GM12891 (cell line): ENCODE data around the gene THADA.

Experiments used
- PAX5 ChIP-seq: IDR thresholded peaks from 2 replicates; pipeline ENCODE4 v1.6.1; 2011; ENCODE audit warnings: low read length, moderate library complexity, mild to moderate bottlenecking; ENCODE audit not compliant: insufficient read depth, severe bottlenecking
- POLR2A ChIP-seq: IDR thresholded peaks from 2 replicates; pipeline ENCODE4 v1.6.1; 2011; ENCODE audit warnings: low read depth, low read length, control low read depth
- POLR2AphosphoS5 ChIP-seq: IDR thresholded peaks from 2 replicates; pipeline ENCODE4 v1.6.1; 2011; ENCODE audit warnings: low read depth, low read length, control low read depth
- POU2F2 ChIP-seq: IDR thresholded peaks from 2 replicates; pipeline ENCODE4 v1.6.1; 2011; ENCODE audit warnings: low read depth, mild to moderate bottlenecking, control low read depth, low read length, moderate library complexity
- SPI1 ChIP-seq: IDR thresholded peaks from 2 replicates; pipeline ENCODE4 v1.6.1; 2011; ENCODE audit warnings: low read depth, low read length, control low read depth
- TAF1 ChIP-seq: IDR thresholded peaks from 2 replicates; pipeline ENCODE4 v1.6.1; 2011; ENCODE audit warnings: low read depth, low read length, control low read depth

- TF ChIP-seq POLR2A (no peak), TAF1 (no peak), POLR2AphosphoS5 (no peak), SPI1 (no peak), PAX5 (no peak), POU2F2 (no peak)
Measured at GRCh38 chr2:43210467-43211303, 385.2 kb downstream of the THADA start.
